ENCODE results near the gene SCN2B.
"Not testable (repeated sequence)": the region's sequence is repeated elsewhere in the genome, so short reads cannot be mapped to it uniquely, and the experiment has no call there.

SCN2B gene

GRCh38 chr11:118193910-118194566 is 17.6 kb upstream of the SCN2B start:
- Histone ChIP-seq H3K9ac (no peak overlapping the region), H3K4me2 (ENCODE audit: low read length) (no peak overlapping the region), H3K9me3 (ENCODE audit: control insufficient read depth, low read length) (no peaks in the 10 kb centered on the region), H2AFZ (no peak overlapping the region), H3K27me3 (ENCODE audit: control insufficient read depth, insufficient read depth, low read length) (no peaks in the 10 kb centered on the region), H3K4me3 (ENCODE audit: low read depth, low read length) (no peak overlapping the region), H3K36me3 (ENCODE audit: control insufficient read depth, insufficient read depth, low read length) (no peaks in the 10 kb centered on the region), H3K4me1 (no peaks in the 10 kb centered on the region), H3K27ac (no peak overlapping the region), H3K79me2 (no peaks in the 10 kb centered on the region)
- TF ChIP-seq CTCF (IDR thresholded peaks at IDR 0.05): no peak

GRCh38 chr11:118192817-118193216 is 16.4 kb upstream of the SCN2B start:
- not testable (repeated sequence) for H3K27me3 ChIP-seq (ENCODE audit: control insufficient read depth, insufficient read depth, low read length); H3K36me3 ChIP-seq (ENCODE audit: control insufficient read depth, insufficient read depth, low read length)

GRCh38 chr11:118190942-118191506 is 14.6 kb upstream of the SCN2B start:
- not testable (repeated sequence) for H3K4me2 ChIP-seq (ENCODE audit: low read length); H3K36me3 ChIP-seq (ENCODE audit: control insufficient read depth, insufficient read depth, low read length); H3K27ac ChIP-seq; H3K4me3 ChIP-seq (ENCODE audit: low read depth, low read length); H2AFZ ChIP-seq; H3K9me3 ChIP-seq (ENCODE audit: control insufficient read depth, low read length); H3K27me3 ChIP-seq (ENCODE audit: control insufficient read depth, insufficient read depth, low read length); H3K79me2 ChIP-seq; H3K9ac ChIP-seq; H3K4me1 ChIP-seq

More at GRCh38 chr11:118192817-118193216, 16.4 kb upstream of the SCN2B start:
- not testable (repeated sequence) for H3K4me2 ChIP-seq (ENCODE audit: low read length); H2AFZ ChIP-seq; H3K9ac ChIP-seq; H3K4me1 ChIP-seq; H3K27ac ChIP-seq; H3K9me3 ChIP-seq (ENCODE audit: control insufficient read depth, low read length); H3K4me3 ChIP-seq (ENCODE audit: low read depth, low read length); H3K79me2 ChIP-seq

- H3K27ac ChIP-seq: no peak overlapping the region
- no peak for TF ChIP-seq CTCF (IDR thresholded peaks at IDR 0.05)
Measured at GRCh38 chr11:118186346-118187107, 10.1 kb upstream of the SCN2B start.

GRCh38 chr11:118184784-118185579 is 8.5 kb upstream of the SCN2B start:
- TF ChIP-seq CTCF (IDR thresholded peaks at IDR 0.05): no peak
- Histone ChIP-seq H3K4me3 (ENCODE audit: low read depth, low read length) (no peak overlapping the region), H3K4me2 (ENCODE audit: low read length) (no peak overlapping the region), H3K79me2 (no peaks in the 10 kb centered on the region), H3K9me3 (ENCODE audit: control insufficient read depth, low read length) (no peaks in the 10 kb centered on the region), H3K27me3 (ENCODE audit: control insufficient read depth, insufficient read depth, low read length) (no peaks in the 10 kb centered on the region), H3K4me1 (no peaks in the 10 kb centered on the region), H2AFZ (no peak overlapping the region), H3K27ac (no peak overlapping the region), H3K36me3 (ENCODE audit: control insufficient read depth, insufficient read depth, low read length) (no peaks in the 10 kb centered on the region), H3K9ac (no peak overlapping the region)

More at GRCh38 chr11:118186346-118187107, 10.1 kb upstream of the SCN2B start:
- Histone ChIP-seq H3K9me3 (ENCODE audit: control insufficient read depth, low read length) (no peaks in the 10 kb centered on the region), H3K4me1 (no peaks in the 10 kb centered on the region), H3K4me2 (ENCODE audit: low read length) (no peak overlapping the region), H3K4me3 (ENCODE audit: low read depth, low read length) (no peak overlapping the region), H3K36me3 (ENCODE audit: control insufficient read depth, insufficient read depth, low read length) (no peaks in the 10 kb centered on the region), H3K79me2 (no peaks in the 10 kb centered on the region), H3K27me3 (ENCODE audit: control insufficient read depth, insufficient read depth, low read length) (no peaks in the 10 kb centered on the region), H3K9ac (no peak overlapping the region), H2AFZ (no peak overlapping the region)

GRCh38 chr11:118183691-118184090 is 7.3 kb upstream of the SCN2B start:
- not testable (repeated sequence) for H3K4me3 ChIP-seq (ENCODE audit: low read depth, low read length); H3K9me3 ChIP-seq (ENCODE audit: control insufficient read depth, low read length); H3K27me3 ChIP-seq (ENCODE audit: control insufficient read depth, insufficient read depth, low read length); H3K4me2 ChIP-seq (ENCODE audit: low read length); H3K27ac ChIP-seq; H3K4me1 ChIP-seq; H3K36me3 ChIP-seq (ENCODE audit: control insufficient read depth, insufficient read depth, low read length); H2AFZ ChIP-seq; H3K9ac ChIP-seq; H3K79me2 ChIP-seq
